HepG2 (cell line): Measurements from ENCODE around the gene MYADML2. TPM values are rescaled to one million over a fixed set of nuclear protein-coding genes. Genes with fewer than 3 reads are reported as not detected.
A peak's percentile ranks its signal among the peaks of the same experiment; 100 is the strongest.

ENCODE experiments used
- AHR ChIP-seq: IDR thresholded peaks from 2 replicates; pipeline ENCODE4 v1.6.1; 2018; ENCODE audit warnings: missing genetic modification reagents, missing compliant biosample characterization
- ARNT2 ChIP-seq: sonication (generic); formaldehyde crosslinking; IDR thresholded peaks from 2 replicates; pipeline ENCODE4 v1.8.0; 2022; ENCODE audit warnings: mild to moderate bottlenecking, low read depth, missing genetic modification reagents, moderate library complexity
- HIVEP1 ChIP-seq: sonication (generic); formaldehyde crosslinking; IDR thresholded peaks from 2 replicates; pipeline ENCODE4 v1.4.0; 2020; ENCODE audit warnings: mild to moderate bottlenecking, missing genetic modification reagents
- HMG20B ChIP-seq: conservative IDR thresholded peaks from 2 replicates; pipeline ENCODE4 v1.6.1; 2016; ENCODE audit warnings: missing genetic modification reagents, missing compliant biosample characterization
- JUNB ChIP-seq: sonication (generic); formaldehyde crosslinking; IDR thresholded peaks from 2 replicates; pipeline ENCODE4 v1.8.0; 2022; ENCODE audit warnings: missing genetic modification reagents, mild to moderate bottlenecking, borderline replicate concordance
- KAT2B ChIP-seq: fragments of 150-350 bp; IDR thresholded peaks from 2 replicates; pipeline ENCODE4 v1.6.1; 2014; ENCODE audit warnings: low read depth, low read length, borderline replicate concordance
- NFKBIZ ChIP-seq: IDR thresholded peaks from 2 replicates; pipeline ENCODE4 v1.6.1; 2018; ENCODE audit warnings: missing genetic modification reagents, missing compliant biosample characterization
- NPAS2 ChIP-seq: sonication (generic); formaldehyde crosslinking; IDR thresholded peaks from 2 replicates; pipeline ENCODE4 v1.8.0; 2022; ENCODE audit warnings: mild to moderate bottlenecking, missing genetic modification reagents, borderline replicate concordance
- SIX1 ChIP-seq: sonication (generic); formaldehyde crosslinking; IDR thresholded peaks from 2 replicates; pipeline ENCODE4 v1.4.0; 2020; ENCODE audit warnings: missing genetic modification reagents, borderline replicate concordance
- SNAPC2 ChIP-seq: sonication (generic); formaldehyde crosslinking; IDR thresholded peaks from 2 replicates; pipeline ENCODE4 v1.8.1; 2022; ENCODE audit warnings: mild to moderate bottlenecking, missing genetic modification reagents
- SP4 ChIP-seq: sonication (generic); formaldehyde crosslinking; IDR thresholded peaks from 2 replicates; pipeline ENCODE4 v1.8.1; 2023; ENCODE audit warnings: mild to moderate bottlenecking, missing genetic modification reagents
- TAF15 ChIP-seq: fragments of 200-400 bp; formaldehyde crosslinking; IDR thresholded peaks from one replicate; pipeline ENCODE4 v1.6.1; 2018; ENCODE audit warnings: mild to moderate bottlenecking, low read depth, low read length; ENCODE audit not compliant: poor library complexity, severe bottlenecking
- ZBTB7A ChIP-seq: sonication (generic); formaldehyde crosslinking; IDR thresholded peaks from 2 replicates; pipeline ENCODE4 v1.8.0; 2022; ENCODE audit warnings: mild to moderate bottlenecking, missing genetic modification reagents
- ZFP36L2 ChIP-seq: sonication (generic); formaldehyde crosslinking; IDR thresholded peaks from 2 replicates; pipeline ENCODE4 v1.4.0; 2020; ENCODE audit warnings: missing genetic modification reagents
- ZFP82 ChIP-seq: sonication (generic); formaldehyde crosslinking; IDR thresholded peaks from 2 replicates; pipeline ENCODE4 v1.5.1; 2020; ENCODE audit warnings: mild to moderate bottlenecking, missing genetic modification reagents, borderline replicate concordance
- ZNF10 ChIP-seq: sonication (generic); formaldehyde crosslinking; IDR thresholded peaks from 2 replicates; pipeline ENCODE4 v1.4.0; 2020; ENCODE audit warnings: mild to moderate bottlenecking, low read depth, missing genetic modification reagents, borderline replicate concordance
- ZNF136 ChIP-seq: sonication (generic); formaldehyde crosslinking; IDR thresholded peaks from 2 replicates; pipeline ENCODE4 v1.8.1; 2022; ENCODE audit warnings: low read depth, mild to moderate bottlenecking, moderate library complexity, missing genetic modification reagents
- ZNF292 ChIP-seq: sonication (generic); formaldehyde crosslinking; IDR thresholded peaks from 2 replicates; pipeline ENCODE4 v1.8.1; 2022; ENCODE audit warnings: mild to moderate bottlenecking, low read depth, missing genetic modification reagents, borderline replicate concordance
- ZNF605 ChIP-seq: sonication (generic); formaldehyde crosslinking; IDR thresholded peaks from 2 replicates; pipeline ENCODE4 v1.8.0; 2022; ENCODE audit warnings: mild to moderate bottlenecking, missing genetic modification reagents
- ZNF660 ChIP-seq: sonication (generic); formaldehyde crosslinking; IDR thresholded peaks from 2 replicates; pipeline ENCODE4 v1.5.1; 2020; ENCODE audit warnings: mild to moderate bottlenecking, low read depth, missing genetic modification reagents, borderline replicate concordance
- ZNF773 ChIP-seq: sonication (generic); formaldehyde crosslinking; IDR thresholded peaks from 2 replicates; pipeline ENCODE4 v1.4.0; 2020; ENCODE audit warnings: missing genetic modification reagents, borderline replicate concordance
- ZNF776 ChIP-seq: sonication (generic); formaldehyde crosslinking; IDR thresholded peaks from 2 replicates; pipeline ENCODE4 v1.4.0; 2020; ENCODE audit warnings: mild to moderate bottlenecking, missing genetic modification reagents
- ZSCAN22 ChIP-seq: sonication (generic); formaldehyde crosslinking; IDR thresholded peaks from 2 replicates; pipeline ENCODE4 v1.4.0; 2020; ENCODE audit warnings: mild to moderate bottlenecking, missing genetic modification reagents
- polyA plus RNA-seq, 8 experiments: library from polyadenylated mRNA; depleted of rRNA in 3 of 8; stranded (reverse) in 7 of 8; unstranded in 1 of 8; fragments of >200 nt; fragmentation: Illumina TruSeq in 4 of 8; extraction: Trizol in 4 of 8; gene quantifications; 2 replicates each; pipeline versions ENCODE4 v1.2.1 to v1.2.3, GENCODE V29; 2011 to 2016; ENCODE audit warnings: low read depth in 4 of 8, missing spikeins in 1 of 8, mixed read lengths in 1 of 8; ENCODE audit not compliant: insufficient read depth in 1 of 8
- total RNA-seq, 5 experiments: library from RNA; depleted of rRNA; stranded (reverse); fragments of >200 nt; fragmentation: Illumina TruSeq; extraction: Trizol; gene quantifications; 2 replicates each; pipeline ENCODE4 v1.2.3, GENCODE V29; 2016; ENCODE audit warnings: low read depth in 1 of 5
- TF ChIP-seq, protein P1 (sequence below): sonication (generic); formaldehyde crosslinking; IDR thresholded peaks from 2 replicates; pipeline ENCODE4 v1.8.0; 2022; ENCODE audit warnings: missing genetic modification reagents, mild to moderate bottlenecking, moderate library complexity, borderline replicate concordance
- TF ChIP-seq, protein P2 (sequence below): fragments of 450-650 bp; IDR thresholded peaks from 2 replicates; pipeline ENCODE4 v1.6.1; 2016
- TF ChIP-seq, protein P3 (sequence below): sonication (generic); formaldehyde crosslinking; IDR thresholded peaks from 2 replicates; pipeline ENCODE4 v1.8.1; 2023; ENCODE audit warnings: mild to moderate bottlenecking, missing genetic modification reagents

Gene MYADML2
- total and polyA plus RNA-seq, 2 of the 13 experiments (the other 11 are each of a cell fraction or from before 2014, with no cell fraction given) = not detected

- TF ChIP-seq, protein P1, sequence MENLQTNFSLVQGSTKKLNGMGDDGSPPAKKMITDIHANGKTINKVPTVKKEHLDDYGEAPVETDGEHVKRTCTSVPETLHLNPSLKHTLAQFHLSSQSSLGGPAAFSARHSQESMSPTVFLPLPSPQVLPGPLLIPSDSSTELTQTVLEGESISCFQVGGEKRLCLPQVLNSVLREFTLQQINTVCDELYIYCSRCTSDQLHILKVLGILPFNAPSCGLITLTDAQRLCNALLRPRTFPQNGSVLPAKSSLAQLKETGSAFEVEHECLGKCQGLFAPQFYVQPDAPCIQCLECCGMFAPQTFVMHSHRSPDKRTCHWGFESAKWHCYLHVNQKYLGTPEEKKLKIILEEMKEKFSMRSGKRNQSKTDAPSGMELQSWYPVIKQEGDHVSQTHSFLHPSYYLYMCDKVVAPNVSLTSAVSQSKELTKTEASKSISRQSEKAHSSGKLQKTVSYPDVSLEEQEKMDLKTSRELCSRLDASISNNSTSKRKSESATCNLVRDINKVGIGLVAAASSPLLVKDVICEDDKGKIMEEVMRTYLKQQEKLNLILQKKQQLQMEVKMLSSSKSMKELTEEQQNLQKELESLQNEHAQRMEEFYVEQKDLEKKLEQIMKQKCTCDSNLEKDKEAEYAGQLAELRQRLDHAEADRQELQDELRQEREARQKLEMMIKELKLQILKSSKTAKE (CRISPR knock-in tag) = no peak
- no peak for TF ChIP-seq ZNF10
- TF ChIP-seq ZNF660 = no peak
- no peak for TF ChIP-seq HMG20B (CRISPR knock-in tag)
- no peak for TF ChIP-seq ZSCAN22 (CRISPR knock-in tag)
- TF ChIP-seq KAT2B = no peak
- no peak for TF ChIP-seq ZFP36L2 (CRISPR knock-in tag)
- TF ChIP-seq JUNB (CRISPR knock-in tag) = no peak
- peak; percentile 38; the same call in 1 of the 2 replicates for TF ChIP-seq ZNF773 (CRISPR knock-in tag)
- peak; percentile 98 for TF ChIP-seq ZNF776
- no peak for TF ChIP-seq SIX1 (CRISPR knock-in tag)
- no peak for TF ChIP-seq ZNF292 (CRISPR knock-in tag)
- TF ChIP-seq ZNF136 (CRISPR knock-in tag) = no peak
- peak; percentile 83 for TF ChIP-seq ARNT2 (CRISPR knock-in tag)
- TF ChIP-seq, protein P2, sequence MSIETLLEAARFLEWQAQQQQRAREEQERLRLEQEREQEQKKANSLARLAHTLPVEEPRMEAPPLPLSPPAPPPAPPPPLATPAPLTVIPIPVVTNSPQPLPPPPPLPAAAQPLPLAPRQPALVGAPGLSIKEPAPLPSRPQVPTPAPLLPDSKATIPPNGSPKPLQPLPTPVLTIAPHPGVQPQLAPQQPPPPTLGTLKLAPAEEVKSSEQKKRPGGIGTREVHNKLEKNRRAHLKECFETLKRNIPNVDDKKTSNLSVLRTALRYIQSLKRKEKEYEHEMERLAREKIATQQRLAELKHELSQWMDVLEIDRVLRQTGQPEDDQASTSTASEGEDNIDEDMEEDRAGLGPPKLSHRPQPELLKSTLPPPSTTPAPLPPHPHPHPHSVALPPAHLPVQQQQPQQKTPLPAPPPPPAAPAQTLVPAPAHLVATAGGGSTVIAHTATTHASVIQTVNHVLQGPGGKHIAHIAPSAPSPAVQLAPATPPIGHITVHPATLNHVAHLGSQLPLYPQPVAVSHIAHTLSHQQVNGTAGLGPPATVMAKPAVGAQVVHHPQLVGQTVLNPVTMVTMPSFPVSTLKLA = peak; percentile 84
- TF ChIP-seq NPAS2 (CRISPR knock-in tag) = no peak
- TF ChIP-seq SNAPC2 = peak; percentile 90; the same call in 1 of the 2 replicates
- TF ChIP-seq ZBTB7A (CRISPR knock-in tag) = no peak
- peak; percentile 74; the same call in 1 of the 2 replicates for TF ChIP-seq NFKBIZ
- TF ChIP-seq, protein P3, sequence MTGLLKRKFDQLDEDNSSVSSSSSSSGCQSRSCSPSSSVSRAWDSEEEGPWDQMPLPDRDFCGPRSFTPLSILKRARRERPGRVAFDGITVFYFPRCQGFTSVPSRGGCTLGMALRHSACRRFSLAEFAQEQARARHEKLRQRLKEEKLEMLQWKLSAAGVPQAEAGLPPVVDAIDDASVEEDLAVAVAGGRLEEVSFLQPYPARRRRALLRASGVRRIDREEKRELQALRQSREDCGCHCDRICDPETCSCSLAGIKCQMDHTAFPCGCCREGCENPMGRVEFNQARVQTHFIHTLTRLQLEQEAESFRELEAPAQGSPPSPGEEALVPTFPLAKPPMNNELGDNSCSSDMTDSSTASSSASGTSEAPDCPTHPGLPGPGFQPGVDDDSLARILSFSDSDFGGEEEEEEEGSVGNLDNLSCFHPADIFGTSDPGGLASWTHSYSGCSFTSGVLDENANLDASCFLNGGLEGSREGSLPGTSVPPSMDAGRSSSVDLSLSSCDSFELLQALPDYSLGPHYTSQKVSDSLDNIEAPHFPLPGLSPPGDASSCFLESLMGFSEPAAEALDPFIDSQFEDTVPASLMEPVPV (CRISPR knock-in tag) = peak; percentile 50; the same call in 1 of the 2 replicates
- no peak for TF ChIP-seq AHR (CRISPR knock-in tag)
- TF ChIP-seq SP4 (CRISPR knock-in tag) = peak; percentile 99
- no peak for TF ChIP-seq ZNF605 (CRISPR knock-in tag)
- TF ChIP-seq ZFP82 (CRISPR knock-in tag) = peak; percentile 18; the same call in 1 of the 2 replicates
- TF ChIP-seq HIVEP1 (CRISPR knock-in tag) = no peak
- TF ChIP-seq TAF15 = peak; percentile 79
Observed at GRCh38 chr17:81977211-81977808, 30.3 kb upstream of the MYADML2 start, which contains the start of gene ASPSCR1 (continued).
